B cell (primary cell): ENCODE results near the gene SLC4A1. TPM values are rescaled to one million over a fixed set of nuclear protein-coding genes. Genes with fewer than 3 reads are reported as not detected.

Source experiments
- ATAC-seq: fragments of 200-7000 bp; cut with Tn5 transposase; one replicate; pipeline ENCODE4 v1.10.0; 2021; ENCODE audit warnings: low read depth, mild to moderate bottlenecking, moderate number of reproducible peaks, moderate library complexity
- CTCF ChIA-PET: fragments of 350-600 bp; sonication (Branson Sonifier 250); formaldehyde crosslinking; loops from one replicate; lab custom pipeline; 2021; ENCODE audit warnings: antibody characterized with exemption, inconsistent platforms; lab: Charles Lee
- POLR2A ChIA-PET: fragments of 350-600 bp; sonication (Branson Sonifier 250); formaldehyde crosslinking; loops from one replicate; lab custom pipeline; 2021; ENCODE audit warnings: antibody characterized with exemption; lab: Charles Lee
- DNase-seq: peaks from one replicate; pipeline ENCODE4 v3.0.0; 2013
- H2AFZ ChIP-seq: 2 replicates; pipeline ENCODE4 v1.6.1; 2012; ENCODE audit warnings: mild to moderate bottlenecking, low read depth, low read length; ENCODE audit not compliant: insufficient read depth, poor library complexity, severe bottlenecking
- H3K27ac ChIP-seq, 2 donors: 1 replicate in 1 of 2; 2 replicates in 1 of 2; pipeline ENCODE4 v1.5.1; 2012 to 2013; ENCODE audit warnings: low read length in 2 of 2, mild to moderate bottlenecking in 2 of 2, moderate library complexity in 1 of 2
- H3K27me3 ChIP-seq, 4 experiments: fragments of 200-600 bp in 1 of 4; sonication (generic) in 1 of 4; replicated peaks in 1 of 4; 1 replicate in 2 of 4; 2 replicates in 2 of 4; pipeline versions ENCODE4 v1.6.1 to v1.7.0; 2013 to 2016; ENCODE audit warnings: low read length in 3 of 4, mild to moderate bottlenecking in 2 of 4, mixed read lengths in 1 of 4, moderate library complexity in 1 of 4; ENCODE audit not compliant: insufficient read depth in 4 of 4, control insufficient read depth in 3 of 4; ENCODE audit errors: control extremely low read depth in 1 of 4
- H3K36me3 ChIP-seq, 2 experiments: replicated peaks in 1 of 2; 1 replicate in 1 of 2; 2 replicates in 1 of 2; pipeline versions ENCODE4 v1.6.1 to v1.7.1; 2013; ENCODE audit warnings: low read length in 1 of 2; ENCODE audit not compliant: insufficient read depth in 2 of 2, control insufficient read depth in 1 of 2; ENCODE audit errors: control extremely low read depth in 1 of 2, extremely low read depth in 1 of 2
- H3K4me1 ChIP-seq, 2 donors: fragments of 200-600 bp in 1 of 2; sonication (generic) in 1 of 2; 1 replicate in 1 of 2; 2 replicates in 1 of 2; pipeline versions ENCODE4 v1.5.1 to v1.6.1; 2013 to 2017; ENCODE audit warnings: low read length in 2 of 2; ENCODE audit not compliant: control insufficient read depth in 2 of 2, insufficient read depth in 2 of 2
- H3K4me2 ChIP-seq: replicated peaks from 2 replicates; pipeline ENCODE3; 2012; ENCODE audit warnings: mild to moderate bottlenecking, low read depth, low read length; ENCODE audit not compliant: poor library complexity, severe bottlenecking
- H3K4me3 ChIP-seq, 5 experiments: fragments of 200-600 bp in 1 of 5; sonication (generic) in 1 of 5; 1 replicate in 3 of 5; 2 replicates in 2 of 5; pipeline versions ENCODE4 v1.5.1 to v1.7.0; 2011 to 2016; ENCODE audit warnings: low read length in 4 of 5, mild to moderate bottlenecking in 4 of 5, low read depth in 2 of 5, control low read depth in 1 of 5, moderate library complexity in 1 of 5; ENCODE audit not compliant: insufficient read depth in 1 of 5; ENCODE audit errors: control extremely low read depth in 1 of 5, extremely low read depth in 1 of 5
- H3K79me2 ChIP-seq: fragments of 200-600 bp; sonication (generic); one replicate; pipeline ENCODE4 v1.6.0; 2016; ENCODE audit warnings: low read length; ENCODE audit not compliant: control insufficient read depth, insufficient read depth
- H3K9ac ChIP-seq: fragments of 200-600 bp; sonication (generic); 2 replicates; pipeline ENCODE4 v1.6.1; 2017; ENCODE audit warnings: mild to moderate bottlenecking, low read length, moderate library complexity
- H3K9me3 ChIP-seq, 3 donors: one replicate each; pipeline versions ENCODE4 v1.6.1 to v1.7.1; 2013; ENCODE audit warnings: low read length in 2 of 3; ENCODE audit not compliant: control insufficient read depth in 2 of 3, insufficient read depth in 1 of 3; ENCODE audit errors: control extremely low read depth in 1 of 3
- H4K20me1 ChIP-seq: 2 replicates; pipeline ENCODE4 v1.6.0; 2012; ENCODE audit warnings: mild to moderate bottlenecking, low read length; ENCODE audit not compliant: insufficient read depth, control insufficient read depth, poor library complexity, severe bottlenecking
- H3K27ac Mint-ChIP-seq: one replicate; pipeline ENCODE4 v1.8.0; 2021; ENCODE audit warnings: mixed read lengths
- H3K27me3 Mint-ChIP-seq: one replicate; pipeline ENCODE4 v1.8.0; 2021; ENCODE audit warnings: mixed read lengths
- H3K4me1 Mint-ChIP-seq: one replicate; pipeline ENCODE4 v1.8.0; 2021; ENCODE audit warnings: mixed read lengths
- H3K4me3 Mint-ChIP-seq: one replicate; pipeline ENCODE4 v1.8.0; 2021; ENCODE audit warnings: mixed read lengths
- H3K9me3 Mint-ChIP-seq: one replicate; pipeline ENCODE4 v1.8.0; 2022; ENCODE audit warnings: mixed read lengths; ENCODE audit not compliant: insufficient read depth
- EZH2 ChIP-seq: IDR thresholded peaks from 2 replicates; pipeline ENCODE4 v1.6.1; 2012; ENCODE audit warnings: borderline replicate concordance, low read depth, mild to moderate bottlenecking, moderate library complexity, low read length; ENCODE audit not compliant: insufficient read depth, poor library complexity, severe bottlenecking
- WGBS: methylation state at CpG from one replicate; pipeline ENCODE4 v1.1.5; 2013; ENCODE audit warnings: missing lambda C conversion rate; ENCODE audit not compliant: insufficient coverage; 5-methylcytosine and 5-hydroxymethylcytosine counted together
- intact Hi-C: fragments of 100-400 bp; cut with micrococcal nuclease; formaldehyde crosslinking; loops from one replicate; pipeline ENCODE4 v1.10.0; 2022
- polyA plus RNA-seq: library from polyadenylated mRNA; depleted of rRNA; stranded (reverse); fragments of >200 nt; gene quantifications from 2 replicates; pipeline ENCODE4 v1.2.3, GENCODE V29; 2012
- total RNA-seq, 2 donors: library from RNA; stranded (reverse); fragments of 120-200 nt in 1 of 2; gene quantifications; 1 replicate in 1 of 2; 2 replicates in 1 of 2; pipeline versions ENCODE4 v1.2.3 to v1.2.4, GENCODE V29; 2013 to 2022
- TF ChIP-seq, protein P1 (sequence below): fragments of 200-600 bp; IDR thresholded peaks from one replicate; pipeline ENCODE4 v1.8.0; 2022; ENCODE audit warnings: antibody characterized with exemption, mild to moderate bottlenecking

SLC4A1 gene
- total and polyA plus RNA-seq, 2 donors (not counting 1 experiment from before 2014, with no cell fraction given): 0.22 TPM; not detected in 1

DNA sequence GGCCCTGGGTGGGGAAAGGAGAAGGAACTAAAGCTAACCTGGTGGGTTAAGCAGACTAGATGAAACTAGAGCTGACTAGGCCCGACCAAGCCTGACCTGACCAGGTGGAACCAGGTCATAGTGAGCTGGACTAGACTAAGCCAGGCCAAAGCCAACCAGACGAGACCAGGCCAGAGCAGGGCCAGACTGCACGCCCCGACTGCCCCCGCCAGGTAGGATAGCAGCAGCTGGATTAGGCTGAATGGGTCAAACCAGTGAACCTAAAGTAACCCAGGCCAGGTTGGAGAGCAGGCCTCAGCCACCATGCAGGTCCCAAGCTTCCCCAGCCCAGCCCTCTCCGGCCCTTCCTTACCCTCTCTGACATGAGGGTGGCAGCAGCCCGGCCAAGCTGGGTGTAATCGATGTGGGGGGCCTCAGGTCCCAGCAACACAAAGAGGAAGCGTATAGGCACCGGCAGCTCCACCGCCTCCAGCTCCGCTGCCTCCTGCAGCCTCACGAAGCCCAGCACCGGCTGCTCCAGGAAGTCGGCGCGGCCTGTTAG, 9.1 kb downstream of the SLC4A1 start:
- Mint-ChIP-seq H3K4me1 (no peaks in the 10 kb centered on the region), H3K27me3 (peaks cover 6% of the 10 kb centered on the region), H3K4me3 (no peak overlapping the region), H3K9me3 (no peaks in the 10 kb centered on the region), H3K27ac (no peak overlapping the region)
- H3K4me3 ChIP-seq: no peak overlapping the region
- ATAC-seq: no peak
- no peaks in the 10 kb centered on the region for H3K36me3 ChIP-seq
- no peaks in the 10 kb centered on the region for H3K4me1 ChIP-seq
- WGBS: 67% methylated on average over 16 of the region's 17 CpGs
- H2AFZ ChIP-seq: no peak overlapping the region
- no peaks in the 10 kb centered on the region for H4K20me1 ChIP-seq
- intact Hi-C loops: no loop called here
- no peaks in the 10 kb centered on the region for H3K9me3 ChIP-seq
- H3K79me2 ChIP-seq: no peaks in the 10 kb centered on the region
- TF ChIP-seq EZH2: no peak
- TF ChIP-seq, protein P1, sequence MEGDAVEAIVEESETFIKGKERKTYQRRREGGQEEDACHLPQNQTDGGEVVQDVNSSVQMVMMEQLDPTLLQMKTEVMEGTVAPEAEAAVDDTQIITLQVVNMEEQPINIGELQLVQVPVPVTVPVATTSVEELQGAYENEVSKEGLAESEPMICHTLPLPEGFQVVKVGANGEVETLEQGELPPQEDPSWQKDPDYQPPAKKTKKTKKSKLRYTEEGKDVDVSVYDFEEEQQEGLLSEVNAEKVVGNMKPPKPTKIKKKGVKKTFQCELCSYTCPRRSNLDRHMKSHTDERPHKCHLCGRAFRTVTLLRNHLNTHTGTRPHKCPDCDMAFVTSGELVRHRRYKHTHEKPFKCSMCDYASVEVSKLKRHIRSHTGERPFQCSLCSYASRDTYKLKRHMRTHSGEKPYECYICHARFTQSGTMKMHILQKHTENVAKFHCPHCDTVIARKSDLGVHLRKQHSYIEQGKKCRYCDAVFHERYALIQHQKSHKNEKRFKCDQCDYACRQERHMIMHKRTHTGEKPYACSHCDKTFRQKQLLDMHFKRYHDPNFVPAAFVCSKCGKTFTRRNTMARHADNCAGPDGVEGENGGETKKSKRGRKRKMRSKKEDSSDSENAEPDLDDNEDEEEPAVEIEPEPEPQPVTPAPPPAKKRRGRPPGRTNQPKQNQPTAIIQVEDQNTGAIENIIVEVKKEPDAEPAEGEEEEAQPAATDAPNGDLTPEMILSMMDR: no peak
- CTCF ChIA-PET: no interaction called here
- no peak overlapping the region for H3K4me2 ChIP-seq
- peaks cover 0 to 3% (median 0%) of the 10 kb centered on the region in 4 experiments for H3K27me3 ChIP-seq
- POLR2A ChIA-PET: interaction anchor here (0.6 kb wide), 1 partner anchor 37 kb away, joined by 4 read pairs; no protein-coding TSS in a partner anchor
- no peak for DNase-seq
- no peak overlapping the region for H3K9ac ChIP-seq
- H3K27ac ChIP-seq: no peak overlapping the region

DNA sequence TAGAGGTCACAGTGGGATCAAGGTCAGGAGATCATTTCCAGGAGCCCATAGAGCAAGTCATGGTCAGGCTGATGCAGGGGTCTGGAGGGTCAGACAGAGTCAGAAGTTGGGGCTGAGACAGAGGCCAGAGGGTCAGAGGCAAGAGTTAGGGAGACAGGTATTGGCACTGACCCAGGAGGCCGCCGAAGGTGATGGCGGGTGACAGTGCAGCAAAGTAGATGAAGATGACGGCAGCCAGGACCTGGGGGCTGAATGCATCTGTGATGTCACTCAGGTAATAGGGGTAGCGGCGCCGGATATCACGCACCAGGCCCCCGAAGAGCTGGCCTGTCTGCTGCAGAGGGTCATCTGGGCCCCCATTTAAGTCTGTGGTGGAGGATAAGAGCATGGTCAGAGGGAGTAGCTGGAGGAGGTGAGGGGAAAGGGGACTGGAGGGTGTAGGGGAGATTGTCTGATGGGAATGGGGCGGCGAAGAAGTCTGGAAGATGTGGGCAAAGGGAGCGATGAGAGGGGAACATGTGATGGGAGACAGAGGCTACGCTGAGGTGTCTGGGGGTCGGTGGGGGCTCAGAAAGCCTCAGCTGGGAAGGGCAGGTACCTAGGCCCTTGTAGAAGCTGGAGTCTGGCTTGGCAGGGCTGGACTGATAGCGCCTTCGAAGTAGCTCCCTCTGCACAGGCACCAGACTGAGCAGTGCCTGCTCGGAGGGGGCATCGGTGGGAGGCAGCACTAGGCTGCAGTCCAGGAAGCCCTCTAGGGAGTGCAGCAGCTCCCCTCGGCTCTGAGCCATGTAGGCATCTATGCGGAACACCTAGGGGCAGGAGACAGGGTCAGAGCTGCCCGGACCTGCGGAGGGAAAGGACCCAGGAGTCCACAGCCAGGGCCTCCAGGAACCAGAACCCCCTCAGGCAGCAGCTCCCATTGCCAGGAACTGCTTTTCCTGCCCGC, 9.8 kb downstream of the SLC4A1 start:
- H3K4me2 ChIP-seq: no peak overlapping the region
- no peaks in the 10 kb centered on the region for H3K9me3 Mint-ChIP-seq
- H3K4me1 Mint-ChIP-seq: no peaks in the 10 kb centered on the region
- CTCF ChIA-PET: no interaction called here
- no peaks in the 10 kb centered on the region for H4K20me1 ChIP-seq
- DNase-seq (no peak), ATAC-seq (no peak)
- no peaks in the 10 kb centered on the region for H3K4me1 ChIP-seq
- WGBS: 96% methylated on average over 22 of the region's 23 CpGs
- POLR2A ChIA-PET: interaction anchor here (0.6 kb wide), 1 partner anchor 36 kb away, joined by 4 read pairs; no protein-coding TSS in a partner anchor
- H2AFZ ChIP-seq: no peak overlapping the region
- no peak overlapping the region for H3K27ac ChIP-seq
- no peak overlapping the region for H3K27ac Mint-ChIP-seq
- peaks cover 6% of the 10 kb centered on the region for H3K27me3 Mint-ChIP-seq
- H3K9me3 ChIP-seq: no peaks in the 10 kb centered on the region
- H3K4me3 ChIP-seq: no peak overlapping the region
- H3K36me3 ChIP-seq: no peaks in the 10 kb centered on the region
- TF ChIP-seq, protein P1: no peak
- no peak for TF ChIP-seq EZH2
- intact Hi-C loops: no loop called here
- no peak overlapping the region for H3K4me3 Mint-ChIP-seq
- peaks cover 0 to 3% (median 0%) of the 10 kb centered on the region in 4 experiments for H3K27me3 ChIP-seq
- no peak overlapping the region for H3K9ac ChIP-seq
- no peaks in the 10 kb centered on the region for H3K79me2 ChIP-seq
